Lower lobe of right lung (tissue), 2 donors: Measurements from ENCODE around the gene RUVBL1. TPM values are rescaled to one million over a fixed set of nuclear protein-coding genes. Genes with fewer than 3 reads are reported as not detected.
A peak's percentile ranks its signal among the peaks of the same experiment; 100 is the strongest.
"Not testable (repeated sequence)": the region's sequence is repeated elsewhere in the genome, so short reads cannot be mapped to it uniquely, and the experiment has no call there.

Source experiments
- ATAC-seq, 2 donors: fragments of 200-7000 bp; cut with Tn5 transposase; one replicate each; pipeline ENCODE4 v1.9.1; 2020 to 2022; ENCODE audit warnings: mild to moderate bottlenecking in 2 of 2, moderate library complexity in 2 of 2
- DNase-seq: peaks from one replicate; pipeline ENCODE4 v3.0.0-alpha.2; 2020
- H3K27ac ChIP-seq: fragments of 200-600 bp; one replicate; pipeline ENCODE4 v1.8.0; 2022
- H3K27me3 ChIP-seq: fragments of 200-600 bp; one replicate; pipeline ENCODE4 v1.8.0; 2022; ENCODE audit warnings: low read depth
- H3K36me3 ChIP-seq: fragments of 200-600 bp; one replicate; pipeline ENCODE4 v1.8.0; 2022; ENCODE audit warnings: mild to moderate bottlenecking
- H3K4me1 ChIP-seq: fragments of 200-600 bp; one replicate; pipeline ENCODE4 v1.8.0; 2022
- H3K4me3 ChIP-seq: fragments of 200-600 bp; one replicate; pipeline ENCODE4 v1.8.0; 2022; ENCODE audit warnings: mild to moderate bottlenecking
- H3K9me3 ChIP-seq: fragments of 200-600 bp; one replicate; pipeline ENCODE4 v1.8.0; 2022
- intact Hi-C: fragments of 100-400 bp; cut with DNase I; formaldehyde crosslinking; loops from one replicate; pipeline ENCODE4 v1.11.0; 2022
- total RNA-seq: library from RNA; stranded (reverse); fragmentation: NEBNext Ultra II Directional; extraction: Animal tissue kit (Norgen Biotek cat#: 25700); gene quantifications from one replicate; pipeline ENCODE4 v1.2.1, GENCODE V29; 2021
- TF ChIP-seq, protein P1 (sequence below): fragments of 200-600 bp; IDR thresholded peaks from one replicate; pipeline ENCODE4 v1.8.0; 2022; ENCODE audit warnings: antibody characterized with exemption, mild to moderate bottlenecking
- donor health status: DM: no; HTN: yes; CAD: no; lungs with severe emphysema.

RUVBL1 gene
- total RNA-seq, 1 donor from 2014 or later, result 21.4 TPM

DNA sequence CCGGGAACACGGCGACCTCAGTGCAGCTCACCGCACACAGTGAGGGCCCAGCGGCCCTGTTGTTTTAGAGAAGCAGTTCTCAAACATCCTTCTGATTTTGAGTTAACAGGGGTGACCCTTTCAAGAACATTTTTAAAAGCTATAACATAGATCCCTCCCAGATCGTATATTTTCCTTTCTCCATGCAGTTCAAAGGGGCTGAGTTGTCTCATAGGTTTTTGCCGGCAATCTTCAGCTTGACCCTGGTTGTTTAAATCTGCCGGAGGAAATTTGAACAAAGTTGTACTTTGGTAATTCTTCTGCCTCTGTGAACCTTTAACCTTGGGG, 44.0 kb upstream of the RUVBL1 start:
- no peak overlapping the region for H3K27ac ChIP-seq
- ATAC-seq (no peak), DNase-seq (no peak)
- intact Hi-C loops, result no loop called here
- TF ChIP-seq, protein P1, sequence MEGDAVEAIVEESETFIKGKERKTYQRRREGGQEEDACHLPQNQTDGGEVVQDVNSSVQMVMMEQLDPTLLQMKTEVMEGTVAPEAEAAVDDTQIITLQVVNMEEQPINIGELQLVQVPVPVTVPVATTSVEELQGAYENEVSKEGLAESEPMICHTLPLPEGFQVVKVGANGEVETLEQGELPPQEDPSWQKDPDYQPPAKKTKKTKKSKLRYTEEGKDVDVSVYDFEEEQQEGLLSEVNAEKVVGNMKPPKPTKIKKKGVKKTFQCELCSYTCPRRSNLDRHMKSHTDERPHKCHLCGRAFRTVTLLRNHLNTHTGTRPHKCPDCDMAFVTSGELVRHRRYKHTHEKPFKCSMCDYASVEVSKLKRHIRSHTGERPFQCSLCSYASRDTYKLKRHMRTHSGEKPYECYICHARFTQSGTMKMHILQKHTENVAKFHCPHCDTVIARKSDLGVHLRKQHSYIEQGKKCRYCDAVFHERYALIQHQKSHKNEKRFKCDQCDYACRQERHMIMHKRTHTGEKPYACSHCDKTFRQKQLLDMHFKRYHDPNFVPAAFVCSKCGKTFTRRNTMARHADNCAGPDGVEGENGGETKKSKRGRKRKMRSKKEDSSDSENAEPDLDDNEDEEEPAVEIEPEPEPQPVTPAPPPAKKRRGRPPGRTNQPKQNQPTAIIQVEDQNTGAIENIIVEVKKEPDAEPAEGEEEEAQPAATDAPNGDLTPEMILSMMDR, result no peak
- peaks cover 8% of the 10 kb centered on the region for H3K4me1 ChIP-seq
- H3K27me3 ChIP-seq, result no peaks in the 10 kb centered on the region
- H3K9me3 ChIP-seq, result no peaks in the 10 kb centered on the region
- H3K36me3 ChIP-seq, result no peaks in the 10 kb centered on the region
- no peak overlapping the region for H3K4me3 ChIP-seq

- H3K36me3 ChIP-seq, result peaks cover 5% of the 10 kb centered on the region
- no peak overlapping the region for H3K4me3 ChIP-seq
- intact Hi-C loops, result no loop called here
- TF ChIP-seq, protein P1, result no peak
- H3K27ac ChIP-seq, result no peak overlapping the region
- no peak for DNase-seq
- H3K4me1 ChIP-seq, result peaks cover 8% of the 10 kb centered on the region
- ATAC-seq, result no peak
- H3K27me3 ChIP-seq, result no peaks in the 10 kb centered on the region
- H3K9me3 ChIP-seq, result no peaks in the 10 kb centered on the region
These were observed 43.4 kb upstream of the RUVBL1 start for GRCh38 chr3:128166971-128167453.

DNA sequence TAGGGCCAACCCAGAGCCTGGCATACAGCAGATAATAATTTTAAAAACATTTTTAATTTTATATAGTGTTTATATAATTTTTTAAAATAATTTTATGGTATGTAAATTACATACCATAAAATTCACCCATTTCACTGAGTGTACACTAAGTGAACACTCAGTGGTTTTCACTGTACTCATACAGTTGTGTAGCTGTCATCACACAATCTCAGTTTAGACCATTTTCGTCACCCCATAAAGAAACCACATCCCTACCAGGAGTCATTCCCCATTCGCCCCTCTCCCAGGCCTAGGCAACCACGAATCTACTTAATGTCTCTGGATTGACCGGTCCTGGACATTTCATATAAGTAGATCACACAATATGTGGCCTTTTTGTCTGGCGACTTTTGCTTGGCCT, 39.8 kb upstream of the RUVBL1 start:
- intact Hi-C loops, result no loop called here
- Histone ChIP-seq H3K27ac (no peak overlapping the region), H3K36me3 (peaks cover 6% of the 10 kb centered on the region), H3K4me3 (no peak overlapping the region), H3K9me3 (no peaks in the 10 kb centered on the region), H3K27me3 (no peaks in the 10 kb centered on the region), H3K4me1 (no peaks in the 10 kb centered on the region)
- ATAC-seq (no peak), DNase-seq (no peak)
- TF ChIP-seq, protein P1, result no peak

- intact Hi-C loops, result no loop called here
- H3K27me3 ChIP-seq, result no peaks in the 10 kb centered on the region
- no peak overlapping the region for H3K4me3 ChIP-seq
- DNase-seq, result no peak
- TF ChIP-seq, protein P1, result no peak
- no peak overlapping the region for H3K27ac ChIP-seq
- peaks cover 3% of the 10 kb centered on the region for H3K9me3 ChIP-seq
- no peak for ATAC-seq
- H3K4me1 ChIP-seq, result peaks cover 4% of the 10 kb centered on the region
- H3K36me3 ChIP-seq, result peaks cover 10% of the 10 kb centered on the region
These were observed 37.0 kb upstream of the RUVBL1 start for GRCh38 chr3:128160661-128161060.

DNA sequence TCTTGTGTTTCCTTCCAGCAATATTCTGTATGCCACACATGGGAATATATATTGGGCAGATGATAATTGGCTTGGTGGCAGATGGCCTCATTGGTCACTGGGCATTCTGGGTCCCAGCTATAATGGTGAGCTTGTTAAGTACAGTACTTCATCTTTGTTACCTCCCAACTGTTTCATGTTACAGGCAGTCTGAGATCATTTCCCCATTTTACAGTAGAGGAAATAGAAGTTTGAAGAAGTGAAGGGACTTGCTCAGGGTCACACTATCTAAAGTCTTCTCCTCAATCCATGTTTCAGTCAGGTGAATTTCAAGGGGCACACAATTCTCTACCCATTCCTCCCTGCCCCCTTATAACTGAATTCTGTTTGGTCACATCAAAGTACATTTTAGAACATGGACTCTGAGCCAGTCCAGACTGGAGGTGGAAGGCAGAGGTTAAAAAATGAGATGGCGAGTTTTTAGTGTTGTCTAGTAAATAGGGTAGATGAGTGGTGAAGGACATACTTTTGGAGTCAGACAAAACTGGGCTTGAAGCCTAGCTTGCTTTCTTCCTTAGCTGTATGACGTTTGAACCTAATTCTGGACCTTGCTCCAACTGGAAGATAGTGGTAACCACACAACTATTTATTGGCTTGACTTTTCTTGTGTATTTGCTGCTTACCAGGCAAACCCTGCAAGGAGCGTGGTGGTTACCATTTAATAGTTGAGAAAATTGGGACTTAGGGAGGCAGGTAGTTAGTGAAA, 32.2 kb upstream of the RUVBL1 start:
- H3K4me1 ChIP-seq, result peaks cover 18% of the 10 kb centered on the region
- intact Hi-C loops, result no loop called here
- peaks cover 5% of the 10 kb centered on the region for H3K36me3 ChIP-seq
- DNase-seq (no peak), ATAC-seq (no peak)
- H3K27ac ChIP-seq, result no peak overlapping the region
- H3K9me3 ChIP-seq, result peaks cover 3% of the 10 kb centered on the region
- TF ChIP-seq, protein P1, result no peak
- no peak overlapping the region for H3K4me3 ChIP-seq
- no peaks in the 10 kb centered on the region for H3K27me3 ChIP-seq

- ATAC-seq, H3K27me3 ChIP-seq, intact Hi-C loops, DNase-seq, H3K27ac ChIP-seq, H3K36me3 ChIP-seq, H3K9me3 ChIP-seq: not testable (repeated sequence)
- H3K4me3 ChIP-seq, result peak overlapping the region; percentile 94
- H3K4me1 ChIP-seq, result peaks cover 18% of the 10 kb centered on the region
These were observed 30.7 kb upstream of the RUVBL1 start for GRCh38 chr3:128154354-128154753.
